Measurements from ENCODE around the gene JARID2.

- TF ChIP-seq POLR2A (IDR thresholded peaks at IDR 0.05; ENCODE audit: borderline replicate concordance, extremely low read depth, insufficient read depth, insufficient read length) (no peak), CEBPB (IDR thresholded peaks at IDR 0.05; ENCODE audit: low read depth) (no peak), SP1 (IDR thresholded peaks at IDR 0.05; ENCODE audit: low read depth) (no peak), SIN3A (IDR thresholded peaks at IDR 0.05; ENCODE audit: low read depth) (no peak), RAD21 (IDR thresholded peaks at IDR 0.05; ENCODE audit: low read depth) (no peak), EZH2 (IDR thresholded peaks at IDR 0.05) (no peak), POLR2AphosphoS5 (IDR thresholded peaks at IDR 0.05; ENCODE audit: low read depth, low read length) (no peak), ZNF274 (IDR thresholded peaks at IDR 0.05; ENCODE audit: low read depth, low read length) (no peak)
- TF ChIP-seq, protein P1, sequence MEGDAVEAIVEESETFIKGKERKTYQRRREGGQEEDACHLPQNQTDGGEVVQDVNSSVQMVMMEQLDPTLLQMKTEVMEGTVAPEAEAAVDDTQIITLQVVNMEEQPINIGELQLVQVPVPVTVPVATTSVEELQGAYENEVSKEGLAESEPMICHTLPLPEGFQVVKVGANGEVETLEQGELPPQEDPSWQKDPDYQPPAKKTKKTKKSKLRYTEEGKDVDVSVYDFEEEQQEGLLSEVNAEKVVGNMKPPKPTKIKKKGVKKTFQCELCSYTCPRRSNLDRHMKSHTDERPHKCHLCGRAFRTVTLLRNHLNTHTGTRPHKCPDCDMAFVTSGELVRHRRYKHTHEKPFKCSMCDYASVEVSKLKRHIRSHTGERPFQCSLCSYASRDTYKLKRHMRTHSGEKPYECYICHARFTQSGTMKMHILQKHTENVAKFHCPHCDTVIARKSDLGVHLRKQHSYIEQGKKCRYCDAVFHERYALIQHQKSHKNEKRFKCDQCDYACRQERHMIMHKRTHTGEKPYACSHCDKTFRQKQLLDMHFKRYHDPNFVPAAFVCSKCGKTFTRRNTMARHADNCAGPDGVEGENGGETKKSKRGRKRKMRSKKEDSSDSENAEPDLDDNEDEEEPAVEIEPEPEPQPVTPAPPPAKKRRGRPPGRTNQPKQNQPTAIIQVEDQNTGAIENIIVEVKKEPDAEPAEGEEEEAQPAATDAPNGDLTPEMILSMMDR (IDR thresholded peaks at IDR 0.05 in 2 of 3, conservative IDR thresholded peaks at IDR 0.05 in 1 of 3; ENCODE audit: borderline replicate concordance in 1 of 3, insufficient read depth in 1 of 3, low read depth in 2 of 3, low read length in 2 of 3), result no peak
- TF ChIP-seq, protein P2, sequence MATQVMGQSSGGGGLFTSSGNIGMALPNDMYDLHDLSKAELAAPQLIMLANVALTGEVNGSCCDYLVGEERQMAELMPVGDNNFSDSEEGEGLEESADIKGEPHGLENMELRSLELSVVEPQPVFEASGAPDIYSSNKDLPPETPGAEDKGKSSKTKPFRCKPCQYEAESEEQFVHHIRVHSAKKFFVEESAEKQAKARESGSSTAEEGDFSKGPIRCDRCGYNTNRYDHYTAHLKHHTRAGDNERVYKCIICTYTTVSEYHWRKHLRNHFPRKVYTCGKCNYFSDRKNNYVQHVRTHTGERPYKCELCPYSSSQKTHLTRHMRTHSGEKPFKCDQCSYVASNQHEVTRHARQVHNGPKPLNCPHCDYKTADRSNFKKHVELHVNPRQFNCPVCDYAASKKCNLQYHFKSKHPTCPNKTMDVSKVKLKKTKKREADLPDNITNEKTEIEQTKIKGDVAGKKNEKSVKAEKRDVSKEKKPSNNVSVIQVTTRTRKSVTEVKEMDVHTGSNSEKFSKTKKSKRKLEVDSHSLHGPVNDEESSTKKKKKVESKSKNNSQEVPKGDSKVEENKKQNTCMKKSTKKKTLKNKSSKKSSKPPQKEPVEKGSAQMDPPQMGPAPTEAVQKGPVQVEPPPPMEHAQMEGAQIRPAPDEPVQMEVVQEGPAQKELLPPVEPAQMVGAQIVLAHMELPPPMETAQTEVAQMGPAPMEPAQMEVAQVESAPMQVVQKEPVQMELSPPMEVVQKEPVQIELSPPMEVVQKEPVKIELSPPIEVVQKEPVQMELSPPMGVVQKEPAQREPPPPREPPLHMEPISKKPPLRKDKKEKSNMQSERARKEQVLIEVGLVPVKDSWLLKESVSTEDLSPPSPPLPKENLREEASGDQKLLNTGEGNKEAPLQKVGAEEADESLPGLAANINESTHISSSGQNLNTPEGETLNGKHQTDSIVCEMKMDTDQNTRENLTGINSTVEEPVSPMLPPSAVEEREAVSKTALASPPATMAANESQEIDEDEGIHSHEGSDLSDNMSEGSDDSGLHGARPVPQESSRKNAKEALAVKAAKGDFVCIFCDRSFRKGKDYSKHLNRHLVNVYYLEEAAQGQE (IDR thresholded peaks at IDR 0.05; ENCODE audit: low read depth), result no peak
- TF ChIP-seq, protein P3, sequence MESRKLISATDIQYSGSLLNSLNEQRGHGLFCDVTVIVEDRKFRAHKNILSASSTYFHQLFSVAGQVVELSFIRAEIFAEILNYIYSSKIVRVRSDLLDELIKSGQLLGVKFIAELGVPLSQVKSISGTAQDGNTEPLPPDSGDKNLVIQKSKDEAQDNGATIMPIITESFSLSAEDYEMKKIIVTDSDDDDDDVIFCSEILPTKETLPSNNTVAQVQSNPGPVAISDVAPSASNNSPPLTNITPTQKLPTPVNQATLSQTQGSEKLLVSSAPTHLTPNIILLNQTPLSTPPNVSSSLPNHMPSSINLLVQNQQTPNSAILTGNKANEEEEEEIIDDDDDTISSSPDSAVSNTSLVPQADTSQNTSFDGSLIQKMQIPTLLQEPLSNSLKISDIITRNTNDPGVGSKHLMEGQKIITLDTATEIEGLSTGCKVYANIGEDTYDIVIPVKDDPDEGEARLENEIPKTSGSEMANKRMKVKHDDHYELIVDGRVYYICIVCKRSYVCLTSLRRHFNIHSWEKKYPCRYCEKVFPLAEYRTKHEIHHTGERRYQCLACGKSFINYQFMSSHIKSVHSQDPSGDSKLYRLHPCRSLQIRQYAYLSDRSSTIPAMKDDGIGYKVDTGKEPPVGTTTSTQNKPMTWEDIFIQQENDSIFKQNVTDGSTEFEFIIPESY (IDR thresholded peaks at IDR 0.05; ENCODE audit: extremely low read depth, insufficient replicate concordance, low read length), result no peak
Measured at GRCh38 chr6:15264412-15264811, 18.5 kb downstream of the JARID2 start.
